Renal cortex interstitium (tissue), 11 donors: ENCODE results near the gene LPCAT1. TPM values are rescaled to one million over a fixed set of nuclear protein-coding genes. Genes with fewer than 3 reads are reported as not detected.

Experiments used
- DNase-seq, 11 donors: peaks; one replicate each; pipeline ENCODE4 v3.0.0-alpha.2; 2013; ENCODE audit warnings: low read depth in 9 of 11, low spot score in 4 of 11; ENCODE audit errors: extremely low read depth in 1 of 11
- polyA plus RNA-seq, 3 donors: library from polyadenylated mRNA; unstranded; fragments of 120-200 nt; gene quantifications; one replicate each; pipeline ENCODE4 v1.2.1, GENCODE V29; 2013; ENCODE audit not compliant: insufficient read length in 3 of 3

LPCAT1 gene
- polyA plus RNA-seq, 3 donors: 43.8 to 51.3 (median 45.4) TPM

DNA sequence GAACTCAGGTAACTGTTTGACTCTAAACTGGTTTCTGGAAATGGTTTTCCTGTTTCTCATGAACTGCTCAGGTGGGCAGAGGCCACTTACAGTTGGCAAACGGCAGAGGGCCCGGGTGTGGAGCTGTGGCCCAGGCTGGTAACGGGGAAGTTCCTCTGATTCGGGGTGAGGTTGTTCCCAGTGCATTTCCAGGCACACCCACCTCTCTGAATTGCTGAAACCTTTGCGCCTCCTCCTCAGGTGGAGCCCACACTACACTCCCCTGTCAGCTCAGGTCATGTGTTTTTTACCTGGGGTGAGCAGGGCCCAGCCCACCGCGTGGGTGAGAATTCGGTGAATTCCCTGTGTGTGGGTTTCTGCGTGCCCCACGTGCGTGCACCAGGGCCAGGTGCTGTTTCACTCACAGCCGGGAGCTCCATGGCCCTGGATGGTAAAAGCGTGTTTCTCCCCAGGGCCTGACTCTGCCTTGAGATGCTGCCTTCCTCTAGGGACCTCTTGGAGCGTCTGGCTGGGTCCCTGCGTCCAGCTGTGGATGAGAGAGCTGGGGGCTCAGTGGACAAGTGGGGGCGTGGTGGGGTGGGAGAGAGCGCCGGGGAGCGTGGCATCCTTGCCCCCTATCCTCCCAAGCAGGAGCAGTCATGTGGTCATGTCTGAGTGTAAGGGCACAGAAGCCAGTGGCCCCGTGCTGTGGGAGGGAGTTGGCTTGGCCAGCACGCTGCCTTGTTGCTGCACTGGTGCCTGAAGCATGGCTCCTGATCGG is 33.5 kb upstream of the LPCAT1 start:
- DNase-seq: no peak

DNA sequence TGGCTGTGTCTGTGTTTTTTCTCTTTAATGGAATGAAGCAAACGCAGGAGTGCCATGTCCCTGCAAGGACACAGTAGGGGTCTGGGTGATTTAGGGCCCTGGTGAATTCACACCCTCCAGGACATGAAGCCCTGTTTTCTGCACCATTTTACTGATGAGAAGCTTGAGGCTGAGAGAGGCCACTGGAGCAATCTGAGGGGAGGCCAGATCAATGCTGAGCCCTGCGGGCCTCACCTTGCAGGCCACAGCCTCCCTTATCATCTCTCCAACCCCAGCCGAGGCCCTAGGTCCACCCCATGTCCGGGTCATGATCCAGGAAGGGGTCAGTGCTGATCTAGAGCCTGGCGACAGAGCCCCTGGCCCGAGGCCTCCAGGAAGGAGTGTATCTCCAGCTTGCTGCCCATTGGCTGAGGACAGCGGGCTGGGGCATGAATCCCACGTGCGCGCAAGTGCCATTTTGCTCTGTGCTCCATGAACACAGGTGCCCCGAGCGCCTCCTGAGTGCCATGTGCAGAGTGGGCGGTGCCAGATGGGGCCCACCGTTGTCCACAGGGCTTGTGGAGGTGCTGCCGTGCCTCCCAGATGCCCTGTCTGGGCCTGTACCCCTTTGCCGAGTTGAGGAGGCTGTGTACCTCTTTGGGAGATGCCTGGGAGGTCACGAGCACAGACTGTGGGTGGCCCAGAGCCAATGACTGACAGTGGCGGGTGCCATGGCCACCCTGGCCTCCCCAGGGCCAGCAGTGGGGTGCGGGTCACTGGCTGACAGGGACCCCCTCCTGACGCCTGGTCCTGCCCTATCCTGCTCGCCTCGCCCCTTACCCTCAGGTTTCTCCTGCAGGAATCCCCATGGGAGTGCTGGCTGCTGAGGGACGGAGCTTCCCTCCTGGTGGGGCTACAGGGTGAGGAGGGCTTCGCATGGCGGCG is 32.3 kb upstream of the LPCAT1 start:
- DNase-seq: no peak

DNA sequence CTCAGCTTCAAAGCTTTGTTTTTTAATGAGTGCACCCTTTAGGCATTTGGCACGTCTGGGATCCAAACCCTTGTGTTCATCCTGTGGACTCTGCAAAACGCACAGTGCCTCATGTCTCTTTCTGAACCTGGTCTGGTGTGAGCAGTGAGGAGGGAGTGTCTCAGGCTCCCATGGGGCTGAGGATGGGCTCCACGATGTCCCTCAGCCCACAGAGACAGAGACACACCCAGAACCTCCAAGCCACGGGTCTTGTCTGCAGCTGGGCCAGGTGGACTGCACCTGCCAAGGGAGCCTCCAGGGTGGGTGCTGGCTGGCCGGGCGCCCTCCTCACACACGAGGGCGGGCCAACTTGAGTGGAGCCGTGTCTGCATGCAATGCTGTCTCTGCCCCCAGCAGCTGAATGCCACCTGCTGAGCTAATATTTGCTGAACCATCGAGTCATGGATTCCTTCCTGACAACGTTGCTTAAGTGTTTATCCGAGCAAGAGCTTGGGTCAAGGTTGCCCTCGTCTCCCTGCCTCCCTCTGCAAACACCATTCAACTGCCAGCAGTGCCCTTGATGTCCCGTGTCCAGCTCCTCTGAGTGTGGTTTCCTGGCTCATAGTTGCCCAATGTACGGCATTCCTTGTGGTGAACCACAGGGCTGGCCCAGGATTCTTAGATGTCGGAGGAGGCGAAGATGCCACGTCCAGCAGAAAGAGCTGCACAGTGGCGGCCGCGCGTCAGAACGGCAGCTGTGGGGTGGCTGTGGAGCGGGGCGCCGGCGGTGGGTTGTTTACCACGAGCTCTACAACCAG is 31.4 kb upstream of the LPCAT1 start:
- DNase-seq: no peak

DNA sequence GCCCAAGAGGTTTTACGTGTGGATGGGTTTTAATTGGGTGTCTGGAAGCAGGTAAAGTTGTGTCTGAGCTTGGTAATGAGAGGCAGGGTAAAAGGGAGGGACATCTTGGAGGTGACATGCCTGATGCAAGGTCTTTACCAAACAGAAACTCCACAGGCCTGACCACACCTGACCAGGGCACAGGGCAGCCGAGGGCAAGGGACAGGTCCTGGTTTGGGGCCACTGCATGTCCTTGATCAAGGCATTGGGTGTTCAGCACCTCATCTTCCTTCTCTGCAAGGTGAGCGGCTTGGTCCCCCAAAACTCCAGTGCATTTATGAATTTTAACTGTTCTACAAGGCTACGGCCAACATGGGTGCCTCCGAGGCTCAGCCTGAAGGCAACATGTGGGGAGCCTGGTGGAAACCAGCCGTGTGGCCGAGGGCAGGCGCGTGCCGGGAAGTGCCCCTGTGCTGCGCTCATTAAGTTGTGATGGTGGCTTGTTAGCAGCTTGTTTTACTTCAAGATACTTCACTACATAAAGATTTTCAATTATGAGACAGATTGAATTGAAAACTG is 30.7 kb upstream of the LPCAT1 start:
- DNase-seq: no peak

DNA sequence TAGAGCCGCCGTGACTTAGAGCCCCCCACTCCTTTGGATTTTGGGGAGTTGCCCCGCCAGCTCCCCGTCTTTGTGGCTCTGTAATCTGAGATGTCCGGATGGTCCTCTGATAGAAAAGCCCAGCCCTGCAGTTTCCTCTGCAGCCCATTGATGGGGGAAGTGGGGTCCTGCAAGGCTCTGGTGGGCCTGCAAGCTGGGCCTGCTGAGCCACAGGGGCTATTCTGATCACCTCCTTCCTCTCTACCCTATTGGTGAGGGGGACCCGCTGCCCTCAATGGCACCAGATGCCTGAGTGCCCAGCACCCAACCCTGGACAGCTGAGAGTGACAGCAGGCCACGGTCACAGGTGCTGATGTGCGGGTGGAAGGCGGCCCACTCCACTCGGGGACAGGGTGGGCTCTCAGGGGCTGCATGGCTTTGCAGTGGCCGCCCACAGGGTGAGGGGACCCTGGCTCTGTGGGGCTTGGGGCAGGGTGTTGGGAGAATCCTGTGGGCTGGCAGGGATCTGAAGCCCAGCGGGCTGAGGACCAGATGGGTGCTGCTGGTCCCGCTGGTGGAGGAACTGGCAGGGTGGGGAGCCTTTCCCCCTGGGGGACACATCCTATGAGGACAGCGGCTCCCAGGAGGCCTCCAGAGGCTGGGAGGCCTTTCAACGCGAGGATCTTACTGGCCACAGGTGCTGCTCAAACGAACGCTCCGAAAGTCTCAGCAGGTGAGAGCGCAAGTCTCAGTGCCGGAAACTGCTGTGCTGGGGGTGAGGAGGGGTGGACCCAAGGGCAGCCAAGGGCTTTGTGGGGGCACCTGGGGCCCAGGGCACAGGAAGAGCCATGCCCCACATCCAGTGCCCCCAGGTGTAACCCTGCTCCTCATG is 30.0 kb upstream of the LPCAT1 start:
- DNase-seq: no peak

DNA sequence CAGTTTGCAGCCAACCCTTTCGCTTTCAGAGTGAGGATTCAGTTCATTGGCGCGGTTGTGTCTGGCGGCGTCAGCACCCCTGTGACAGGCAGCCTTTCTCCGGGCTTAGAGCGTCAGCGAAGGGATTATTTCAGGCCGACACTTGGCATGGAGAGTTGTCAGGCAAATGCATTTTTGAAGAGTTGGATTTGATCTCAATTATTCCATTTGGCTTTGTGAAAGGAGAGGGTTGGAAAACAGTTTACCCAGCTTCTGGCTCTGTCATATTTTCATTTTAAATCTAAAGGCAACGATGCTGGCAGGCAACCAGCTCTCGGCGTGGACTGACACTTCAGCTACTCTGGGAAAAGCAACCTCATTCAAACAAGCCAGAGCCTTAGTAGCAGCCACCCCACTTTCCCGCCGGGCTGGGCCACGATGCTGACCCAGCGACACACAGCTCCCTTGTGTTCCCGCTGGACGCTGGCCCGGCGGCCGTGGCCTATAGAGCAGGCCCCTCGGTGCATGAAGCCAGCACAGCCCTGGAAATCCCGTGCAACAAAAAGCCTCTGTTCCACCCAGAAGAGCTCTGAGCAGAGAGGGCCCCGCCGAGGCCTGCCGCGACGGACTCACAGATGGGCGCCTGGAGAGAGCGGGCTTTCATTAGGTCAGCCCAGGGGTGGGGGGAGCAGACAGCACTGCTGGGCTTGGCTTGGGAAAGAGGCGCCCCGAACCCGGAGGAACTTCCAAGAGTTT is 28.9 kb upstream of the LPCAT1 start:
- no peak for DNase-seq

DNA sequence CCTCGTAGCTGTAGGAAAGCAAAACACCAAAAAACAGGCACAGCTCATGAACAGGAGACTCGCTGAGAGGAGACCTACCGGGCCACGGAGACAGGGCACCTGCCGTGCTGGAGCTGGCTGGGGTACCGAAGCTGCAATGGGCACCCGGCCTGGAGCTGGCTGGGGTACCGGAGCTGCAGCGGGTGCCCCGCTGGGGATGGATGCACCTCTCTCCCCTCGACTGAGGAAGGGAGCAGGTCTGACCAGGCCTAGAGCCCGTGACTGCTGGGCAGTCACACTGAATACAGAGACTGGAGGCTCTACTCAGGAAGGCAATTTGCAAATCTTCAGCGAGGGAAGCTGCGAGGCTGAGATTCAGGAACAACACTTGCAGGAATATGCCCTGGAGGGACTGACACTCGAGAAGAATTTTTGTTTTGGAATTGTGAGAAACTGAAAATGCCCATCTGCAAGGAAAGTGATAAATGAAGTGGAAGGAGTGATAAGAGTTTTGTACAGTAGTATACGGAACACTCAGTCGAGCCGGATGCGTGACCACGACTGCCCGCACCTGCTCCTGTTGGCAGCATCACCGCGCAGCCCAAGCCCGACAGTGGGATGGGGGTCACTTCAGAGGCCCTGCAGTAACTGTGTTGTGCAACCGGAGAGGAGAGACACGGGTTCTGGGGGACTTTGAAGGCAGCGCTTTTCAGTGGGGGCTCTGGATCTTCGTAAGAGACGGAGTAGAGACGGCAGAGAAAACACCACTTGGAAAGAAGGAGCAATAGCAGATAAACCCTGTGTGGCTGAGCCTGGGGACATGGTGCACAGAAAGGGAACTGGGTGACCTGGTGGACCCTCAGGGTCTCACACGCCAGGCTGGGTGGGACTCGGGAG is 27.9 kb upstream of the LPCAT1 start:
- no peak for DNase-seq

DNA sequence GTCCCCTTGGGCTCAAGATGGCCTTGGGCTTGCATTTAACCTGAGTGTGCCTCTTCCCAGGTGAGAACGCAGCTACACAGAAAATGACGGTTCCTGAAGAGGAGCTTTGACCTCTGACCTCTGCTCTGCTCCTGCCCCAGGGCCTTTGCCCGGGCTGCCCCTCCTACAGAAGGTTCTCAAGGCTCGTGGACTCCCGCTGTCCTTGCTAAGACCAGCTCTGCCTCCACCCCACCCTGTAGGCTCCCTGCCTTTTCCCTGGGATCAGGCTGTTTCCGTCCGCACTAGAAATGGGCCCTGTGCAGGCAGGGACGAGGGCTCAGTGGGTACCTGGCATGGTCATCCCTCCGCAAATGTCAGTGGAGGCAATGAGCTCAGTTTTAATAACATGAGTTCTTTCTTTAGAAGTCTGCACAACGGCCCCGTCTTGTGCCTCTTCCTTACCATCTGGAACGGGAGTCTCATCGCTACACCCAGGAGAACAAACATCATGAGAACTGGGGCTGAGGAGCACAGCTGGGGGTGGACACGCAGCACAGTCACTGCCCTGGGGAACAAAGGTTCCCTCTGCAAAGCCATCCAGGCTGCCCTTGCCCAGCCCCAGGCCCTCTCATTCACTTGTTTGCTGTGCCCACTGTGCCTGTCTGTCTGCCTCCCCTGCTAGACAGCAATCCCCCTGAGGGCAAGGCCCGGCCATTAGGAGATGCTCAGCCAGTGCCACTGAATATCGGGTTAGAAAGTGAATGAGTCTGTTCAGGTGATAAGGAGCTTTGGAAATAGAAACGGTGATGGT is 26.7 kb upstream of the LPCAT1 start:
- no peak for DNase-seq

DNA sequence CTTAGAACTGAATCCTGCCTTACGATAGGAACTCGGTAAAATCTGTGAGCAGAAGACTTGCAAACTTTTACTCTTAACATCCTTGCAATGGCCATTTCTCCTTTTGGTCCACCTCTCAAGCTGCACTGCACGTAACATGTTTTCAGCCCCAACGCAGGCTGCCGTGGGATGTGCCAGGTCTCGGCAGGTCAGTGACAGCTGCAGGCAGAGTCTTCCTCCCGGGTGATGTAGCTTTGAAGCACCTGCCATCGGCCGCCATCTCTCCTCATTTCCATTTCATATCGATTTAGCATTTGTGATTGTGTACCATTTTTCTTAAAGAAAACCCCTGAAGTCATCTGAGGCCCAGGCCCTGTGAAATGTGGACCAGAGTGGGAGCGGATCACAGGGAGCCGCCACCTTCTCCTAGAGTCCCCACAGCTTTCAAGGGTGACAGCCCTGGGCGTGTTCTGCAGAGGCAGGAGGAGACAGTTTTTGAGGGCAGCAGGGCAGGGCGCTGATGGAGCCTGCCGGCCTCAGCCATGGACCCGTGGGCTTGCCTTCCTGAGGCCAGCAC is 25.8 kb upstream of the LPCAT1 start:
- no peak for DNase-seq

DNA sequence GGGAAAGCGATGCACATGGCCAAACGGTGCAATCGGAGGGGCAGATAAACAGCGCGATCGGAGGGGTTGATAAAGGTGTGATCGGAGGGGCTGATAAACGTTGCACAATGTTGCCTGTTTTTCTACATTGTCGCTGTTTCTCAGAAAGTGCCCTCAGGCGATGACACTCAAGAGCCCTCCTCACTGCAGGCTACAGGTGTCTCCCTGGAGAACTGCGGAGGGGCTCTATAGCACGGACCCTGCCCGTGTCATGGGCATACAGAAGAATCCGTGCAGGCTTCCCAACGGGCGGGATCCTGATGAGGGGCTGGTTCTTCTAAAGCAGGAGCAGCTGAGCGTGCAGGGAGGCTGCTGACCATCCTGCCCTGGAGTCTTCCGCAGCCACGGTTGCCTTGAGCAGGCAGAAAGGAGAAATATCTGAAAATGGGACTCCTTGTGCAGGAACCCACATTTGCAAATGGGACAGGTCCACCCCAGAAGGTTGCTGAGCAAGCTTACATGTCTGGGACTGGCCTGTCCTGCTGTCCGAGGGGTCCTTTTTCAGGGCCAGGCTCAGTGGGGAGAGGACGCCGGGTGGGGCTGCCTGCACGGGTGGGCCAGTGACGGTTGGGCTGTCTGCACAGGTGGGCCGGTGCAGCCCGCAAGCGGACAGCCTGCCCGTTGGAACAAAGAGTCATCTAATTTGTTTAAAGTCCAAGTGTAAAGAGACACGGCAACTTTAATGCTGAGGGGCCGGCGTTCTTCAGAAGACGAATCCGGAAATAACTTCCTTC is 25.1 kb upstream of the LPCAT1 start:
- DNase-seq: no peak

DNA sequence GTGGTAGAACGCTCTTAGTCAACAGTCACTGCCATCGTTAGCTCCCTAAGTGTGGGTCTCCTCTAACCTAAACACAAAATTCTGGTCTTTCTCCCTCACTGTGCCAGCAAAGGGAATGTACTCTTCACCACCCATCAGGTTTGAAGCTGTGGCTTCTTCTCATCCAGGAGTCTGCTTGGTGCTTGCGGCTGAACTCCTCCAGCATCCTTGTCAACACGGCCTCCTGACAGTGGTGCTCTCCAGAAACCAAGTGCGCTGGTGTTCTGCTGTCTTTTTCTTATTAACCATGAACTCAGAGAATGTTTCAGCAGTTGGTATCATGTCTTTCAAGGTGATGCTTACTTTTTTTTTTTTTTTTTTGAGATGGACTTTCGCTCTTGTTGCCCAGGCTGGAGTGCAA is 23.9 kb upstream of the LPCAT1 start:
- no peak for DNase-seq

DNA sequence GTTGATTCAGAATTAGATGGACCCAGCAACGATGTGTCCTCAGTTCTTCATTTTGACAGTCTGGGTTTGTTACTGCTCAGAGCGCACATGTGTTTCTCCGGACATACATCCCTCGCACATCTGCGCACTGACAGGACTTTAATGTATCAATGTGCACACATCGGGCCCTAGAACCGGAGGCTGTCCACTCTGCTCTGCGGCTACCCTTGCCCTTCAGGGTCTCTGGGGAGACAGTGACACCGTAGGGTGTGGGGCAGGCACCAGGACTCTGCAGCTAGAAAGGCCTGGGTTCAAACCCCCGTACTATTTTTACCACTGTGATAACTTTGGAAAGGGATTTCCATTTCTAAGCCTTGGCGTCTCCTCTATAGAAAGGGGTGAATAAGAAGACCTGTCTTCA is 23.5 kb upstream of the LPCAT1 start:
- no peak for DNase-seq

DNA sequence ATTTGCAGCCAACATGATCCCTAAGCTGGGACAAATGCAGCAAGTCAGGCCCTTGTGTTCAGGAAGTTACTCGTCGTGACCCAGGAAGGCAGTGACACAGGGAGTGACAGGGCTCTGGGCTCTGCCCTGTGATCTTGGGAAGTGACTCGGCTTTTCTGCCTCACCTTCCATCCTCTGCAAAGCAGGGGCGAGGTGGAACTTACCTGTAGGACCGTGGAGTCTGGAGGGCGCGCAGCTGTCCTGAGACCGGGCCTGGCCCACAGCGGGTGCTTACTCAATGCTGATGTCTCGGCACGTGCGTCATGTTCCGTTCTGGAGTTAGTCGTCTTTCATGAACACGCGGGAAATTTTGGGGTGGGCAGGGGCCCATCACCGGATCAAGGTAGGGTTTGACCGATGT is 22.8 kb upstream of the LPCAT1 start:
- no peak for DNase-seq

DNA sequence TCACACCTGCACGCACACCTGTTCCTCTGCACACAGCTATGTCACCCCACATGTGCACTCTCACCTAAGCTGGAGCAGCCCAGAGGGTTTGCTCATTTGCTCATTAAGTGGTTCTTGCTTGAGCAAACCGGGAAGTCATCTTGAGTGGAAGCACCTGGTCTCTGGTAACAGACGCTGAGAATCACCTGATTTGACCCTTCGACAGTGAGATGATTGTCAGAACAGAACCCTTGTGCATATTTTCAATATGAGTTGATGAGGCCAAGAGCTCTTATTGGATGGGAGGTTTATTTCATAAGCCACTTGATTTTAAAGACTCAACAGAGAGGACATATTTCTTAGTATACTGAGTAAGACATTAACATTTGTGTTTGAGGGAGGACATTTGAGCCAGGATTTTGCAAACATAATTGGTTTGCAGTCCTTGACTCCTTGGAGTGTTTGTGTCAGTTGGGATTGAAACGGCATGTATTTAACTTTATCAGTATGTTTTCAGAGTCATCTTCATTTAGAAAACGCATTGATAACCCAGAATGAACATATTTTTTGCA is 22.1 kb upstream of the LPCAT1 start:
- no peak for DNase-seq
